DOHH2 (cell line): ENCODE measurements around the gene CREBRF.
"Not testable (repeated sequence)": the region's sequence is repeated elsewhere in the genome, so short reads cannot be mapped to it uniquely, and the experiment has no call there.

Experiments used
- H3F3A ChIP-seq: fragments of 200-600 bp; sonication (generic), shearing (Covaris generic); 2 replicates; pipeline ENCODE4 v1.6.0; 2016; ENCODE audit warnings: antibody characterized with exemption, mild to moderate bottlenecking; ENCODE audit not compliant: control insufficient read depth, insufficient read depth
- H3K27ac ChIP-seq: fragments of 200-600 bp; sonication (generic); 2 replicates; pipeline ENCODE4 v1.5.1; 2014; ENCODE audit warnings: low read depth, mild to moderate bottlenecking, low read length, moderate library complexity
- H3K27me3 ChIP-seq: fragments of 200-600 bp; sonication (generic); 2 replicates; pipeline ENCODE4 v1.6.1; 2014; ENCODE audit warnings: mild to moderate bottlenecking, low read length, mixed read lengths; ENCODE audit not compliant: control insufficient read depth
- H3K36me3 ChIP-seq: fragments of 200-600 bp; sonication (generic); 2 replicates; pipeline ENCODE4 v1.6.1; 2014; ENCODE audit warnings: mild to moderate bottlenecking, low read length, moderate library complexity, mixed read lengths; ENCODE audit not compliant: control insufficient read depth
- H3K4me1 ChIP-seq: fragments of 200-600 bp; sonication (generic); 2 replicates; pipeline ENCODE4 v1.6.1; 2014; ENCODE audit warnings: mild to moderate bottlenecking, low read length, mixed read lengths; ENCODE audit not compliant: control insufficient read depth
- H3K4me2 ChIP-seq: fragments of 200-600 bp; sonication (generic); 2 replicates; pipeline ENCODE4 v1.6.0; 2014; ENCODE audit warnings: mild to moderate bottlenecking, low read length, moderate library complexity
- H3K4me3 ChIP-seq: fragments of 200-600 bp; sonication (generic); 2 replicates; pipeline ENCODE4 v1.5.1; 2014; ENCODE audit warnings: mild to moderate bottlenecking, low read length, mixed read lengths
- H3K79me2 ChIP-seq: fragments of 200-600 bp; sonication (generic); 2 replicates; pipeline ENCODE4 v1.6.1; 2014; ENCODE audit warnings: mild to moderate bottlenecking, low read length, mixed read lengths; ENCODE audit not compliant: control insufficient read depth
- H3K9me2 ChIP-seq: fragments of 200-600 bp; sonication (generic); replicated peaks from 2 replicates; pipeline ENCODE4 v1.6.1; 2014; ENCODE audit warnings: mild to moderate bottlenecking, low read length, mixed read lengths; ENCODE audit not compliant: control insufficient read depth
- H3K9me3 ChIP-seq: fragments of 200-600 bp; sonication (generic); 2 replicates; pipeline ENCODE4 v1.6.1; 2014; ENCODE audit warnings: antibody characterized with exemption, low read length, mixed read lengths; ENCODE audit not compliant: control insufficient read depth, insufficient read depth
- H4K20me1 ChIP-seq: fragments of 200-600 bp; sonication (generic); 2 replicates; pipeline ENCODE4 v1.6.0; 2014; ENCODE audit warnings: low read depth, mild to moderate bottlenecking, antibody characterized with exemption, low read length, moderate library complexity; ENCODE audit not compliant: control insufficient read depth, insufficient read depth
- CTCF ChIP-seq: fragments of 200-600 bp; sonication (generic); IDR thresholded peaks from one replicate; pipeline ENCODE4 v1.5.1; 2014; ENCODE audit warnings: antibody characterized with exemption, mild to moderate bottlenecking, low read depth, low read length; ENCODE audit not compliant: poor library complexity, severe bottlenecking
- EZH2phosphoT487 ChIP-seq: fragments of 200-600 bp; sonication (generic); IDR thresholded peaks from 2 replicates; pipeline ENCODE4 v1.6.1; 2017; ENCODE audit warnings: borderline replicate concordance, mild to moderate bottlenecking, antibody characterized with exemption, low read length, moderate library complexity, mixed read lengths

Gene CREBRF

GRCh38 chr5:173028811-173029327 lies 27.3 kb upstream of the CREBRF start:
- Histone ChIP-seq H3F3A (peaks cover 12% of the 10 kb centered on the region; the same call in 1 of the 2 replicates), H3K4me3 (no peak overlapping the region), H4K20me1 (peaks cover 15% of the 10 kb centered on the region; the same call in 1 of the 2 replicates), H3K79me2 (peaks cover 80% of the 10 kb centered on the region), H3K36me3 (peaks cover 16% of the 10 kb centered on the region), H3K9me3 (no peaks in the 10 kb centered on the region), H3K27me3 (no peaks in the 10 kb centered on the region), H3K4me2 (no peak overlapping the region), H3K4me1 (peaks cover 15% of the 10 kb centered on the region), H3K27ac (no peak overlapping the region), H3K9me2 (no peaks in the 10 kb centered on the region)
- TF ChIP-seq CTCF (no peak), EZH2phosphoT487 (no peak)

- peaks cover 13% of the 10 kb centered on the region; the same call in 1 of the 2 replicates for H3F3A ChIP-seq
- no peak overlapping the region for H3K4me2 ChIP-seq
- peaks cover 17% of the 10 kb centered on the region for H3K36me3 ChIP-seq
- H3K9me3 ChIP-seq: no peaks in the 10 kb centered on the region
- no peaks in the 10 kb centered on the region for H3K9me2 ChIP-seq
- H4K20me1 ChIP-seq: peaks cover 15% of the 10 kb centered on the region; the same call in 1 of the 2 replicates
- H3K27me3 ChIP-seq: no peaks in the 10 kb centered on the region
- peaks cover 81% of the 10 kb centered on the region for H3K79me2 ChIP-seq
- peaks cover 22% of the 10 kb centered on the region for H3K4me1 ChIP-seq
- H3K27ac ChIP-seq: no peak overlapping the region
- no peak overlapping the region for H3K4me3 ChIP-seq
- no peak for TF ChIP-seq CTCF
These were observed 26.6 kb upstream of the CREBRF start for GRCh38 chr5:173029499-173029921.

DNA sequence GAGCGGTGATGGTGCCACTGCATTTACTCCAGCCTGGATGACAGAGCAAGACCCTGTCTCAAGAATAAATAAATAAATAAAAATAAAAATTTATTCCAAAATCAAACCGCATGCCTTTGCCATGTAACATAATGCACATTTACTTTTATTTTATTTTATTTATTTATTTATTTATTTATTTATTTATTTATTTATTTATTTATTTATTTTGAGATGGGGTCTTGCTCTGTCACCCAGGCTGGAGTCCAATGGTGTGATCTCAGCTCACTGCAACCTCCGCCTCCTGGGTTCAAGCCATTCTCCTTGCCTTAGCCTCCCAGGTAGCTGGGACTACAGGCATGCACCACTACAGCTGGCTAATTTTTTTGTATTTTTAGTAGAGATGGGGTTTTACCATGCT lies 24.1 kb upstream of the CREBRF start:
- not testable (repeated sequence) for H3K9me3 ChIP-seq, H3K27me3 ChIP-seq, H3K27ac ChIP-seq, H3K9me2 ChIP-seq, H3K4me2 ChIP-seq, H3K4me3 ChIP-seq
- Histone ChIP-seq H3F3A (peaks cover 24% of the 10 kb centered on the region), H3K4me1 (peaks cover 47% of the 10 kb centered on the region), H3K79me2 (peaks cover 82% of the 10 kb centered on the region), H4K20me1 (peaks cover 15% of the 10 kb centered on the region; the same call in 1 of the 2 replicates), H3K36me3 (peaks cover 31% of the 10 kb centered on the region)

- Histone ChIP-seq H4K20me1 (peaks cover 15% of the 10 kb centered on the region; the same call in 1 of the 2 replicates), H3K4me1 (peaks cover 47% of the 10 kb centered on the region), H3K4me3 (no peak overlapping the region), H3K79me2 (peaks cover 80% of the 10 kb centered on the region), H3K9me2 (no peaks in the 10 kb centered on the region), H3K27me3 (no peaks in the 10 kb centered on the region), H3K27ac (no peak overlapping the region), H3F3A (peaks cover 24% of the 10 kb centered on the region), H3K36me3 (peaks cover 32% of the 10 kb centered on the region), H3K4me2 (no peak overlapping the region), H3K9me3 (no peaks in the 10 kb centered on the region)
- no peak for TF ChIP-seq EZH2phosphoT487
- no peak for TF ChIP-seq CTCF
These were observed 23.4 kb upstream of the CREBRF start for GRCh38 chr5:173032730-173033129.
